Activated T-cell treated with anti-CD3 and anti-CD28 coated beads for 48 hours (primary cell): ENCODE data around the gene PROSER2.

Experiments used
- DNase-seq: peaks from one replicate; pipeline ENCODE4 v3.0.0-alpha.2; 2020; ENCODE audit warnings: low read depth

PROSER2 gene

GRCh38 chr10:11804336-11804735 lies 18.8 kb upstream of the PROSER2 start:
- no peak for DNase-seq

GRCh38 chr10:11805792-11806191 lies 17.4 kb upstream of the PROSER2 start:
- no peak for DNase-seq

GRCh38 chr10:11806706-11807105 lies 16.4 kb upstream of the PROSER2 start:
- DNase-seq, result no peak

- DNase-seq, result no peak
These were observed 14.3 kb upstream of the PROSER2 start for GRCh38 chr10:11808808-11809207.

- no peak for DNase-seq
These were observed 12.8 kb upstream of the PROSER2 start for GRCh38 chr10:11810313-11810766.

GRCh38 chr10:11810973-11811372 lies 12.2 kb upstream of the PROSER2 start:
- no peak for DNase-seq

- DNase-seq, result no peak
These were observed 10.0 kb upstream of the PROSER2 start for GRCh38 chr10:11813177-11813576.

- no peak for DNase-seq
These were observed 9.1 kb upstream of the PROSER2 start for GRCh38 chr10:11813855-11814567.

- DNase-seq, result no peak
These were observed 4.1 kb upstream of the PROSER2 start for GRCh38 chr10:11819027-11819426.

- no peak for DNase-seq
These were observed 965 bp upstream of the PROSER2 start for GRCh38 chr10:11822026-11822756.

GRCh38 chr10:11822809-11823121 lies 391 bp upstream of the PROSER2 start:
- DNase-seq, result no peak

- no peak for DNase-seq
These were observed 812 bp downstream of the PROSER2 start for GRCh38 chr10:11823989-11824346.

- DNase-seq, result no peak
These were observed 1.2 kb downstream of the PROSER2 start for GRCh38 chr10:11824376-11824775.

- DNase-seq, result no peak
These were observed 1.7 kb downstream of the PROSER2 start for GRCh38 chr10:11824825-11825224.

GRCh38 chr10:11825796-11826414 lies 2.7 kb downstream of the PROSER2 start:
- DNase-seq, result no peak

- no peak for DNase-seq
These were observed 3.9 kb downstream of the PROSER2 start for GRCh38 chr10:11827006-11827405.

- DNase-seq, result no peak
These were observed 4.3 kb downstream of the PROSER2 start for GRCh38 chr10:11827414-11827813.

GRCh38 chr10:11828682-11829284 lies 5.6 kb downstream of the PROSER2 start:
- DNase-seq, result no peak

- DNase-seq, result no peak
These were observed 7.8 kb downstream of the PROSER2 start for GRCh38 chr10:11830836-11831519.

GRCh38 chr10:11831520-11831951 lies 8.4 kb downstream of the PROSER2 start:
- no peak for DNase-seq

GRCh38 chr10:11832042-11832441 lies 8.9 kb downstream of the PROSER2 start:
- DNase-seq, result no peak

- no peak for DNase-seq
These were observed 11.9 kb downstream of the PROSER2 start for GRCh38 chr10:11835061-11835460.
